ENCODE results near the gene NACC1. TPM values are rescaled to one million over a fixed set of nuclear protein-coding genes. Genes with fewer than 3 reads are reported as not detected.

The NACC1 gene
- total and polyA plus RNA-seq, 9 donors, result 12.9 to 23.4 (median 19.1) TPM

GRCh38 chr19:13104848-13105711 lies 13.0 kb upstream of the NACC1 start:
- H3K27me3 ChIP-seq (ENCODE audit: control insufficient read depth, insufficient read depth, low read length), result peaks cover 10% of the 10 kb centered on the region
- no peaks in the 10 kb centered on the region for H3K9me3 ChIP-seq (replicated peaks; ENCODE audit: control insufficient read depth, low read depth, low read length)
- peaks cover 31% of the 10 kb centered on the region for H3K4me1 ChIP-seq (ENCODE audit: control insufficient read depth, insufficient read depth, low read length)
- H3K27ac ChIP-seq (ENCODE audit: low read length), result peak overlapping the region; percentile 57
- no peak for DNase-seq
- no peak overlapping the region for H3K4me3 ChIP-seq (ENCODE audit: low read length)
- WGBS (ENCODE audit: insufficient coverage), result 74% methylated on average over 15 of the region's 29 CpGs
- H3K36me3 ChIP-seq (ENCODE audit: control insufficient read depth, insufficient read depth, low read length), result peaks cover 23% of the 10 kb centered on the region

- Histone ChIP-seq H3K4me1 (ENCODE audit: control insufficient read depth, insufficient read depth, low read length) (peaks cover 8% of the 10 kb centered on the region), H3K36me3 (ENCODE audit: control insufficient read depth, insufficient read depth, low read length) (peaks cover 43% of the 10 kb centered on the region), H3K9me3 (replicated peaks; ENCODE audit: control insufficient read depth, low read depth, low read length) (no peaks in the 10 kb centered on the region), H3K4me3 (ENCODE audit: low read length) (no peak overlapping the region), H3K27ac (ENCODE audit: low read length) (no peak overlapping the region), H3K27me3 (ENCODE audit: control insufficient read depth, insufficient read depth, low read length) (no peaks in the 10 kb centered on the region)
- 88% methylated on average over 25 of the region's 30 CpGs for WGBS (ENCODE audit: insufficient coverage)
- no peak for DNase-seq
Observed at GRCh38 chr19:13109361-13110098, 8.5 kb upstream of the NACC1 start.

GRCh38 chr19:13110099-13110610 lies 7.9 kb upstream of the NACC1 start:
- Histone ChIP-seq H3K9me3 (replicated peaks; ENCODE audit: control insufficient read depth, low read depth, low read length) (no peaks in the 10 kb centered on the region), H3K36me3 (ENCODE audit: control insufficient read depth, insufficient read depth, low read length) (peaks cover 42% of the 10 kb centered on the region), H3K4me1 (ENCODE audit: control insufficient read depth, insufficient read depth, low read length) (peaks cover 4% of the 10 kb centered on the region), H3K4me3 (ENCODE audit: low read length) (no peak overlapping the region), H3K27me3 (ENCODE audit: control insufficient read depth, insufficient read depth, low read length) (no peaks in the 10 kb centered on the region), H3K27ac (ENCODE audit: low read length) (no peak overlapping the region)
- 92% methylated on average over 8 of the region's 15 CpGs for WGBS (ENCODE audit: insufficient coverage)
- no peak for DNase-seq

GRCh38 chr19:13112555-13112954 lies 5.5 kb upstream of the NACC1 start:
- Histone ChIP-seq H3K27me3 (ENCODE audit: control insufficient read depth, insufficient read depth, low read length) (no peaks in the 10 kb centered on the region), H3K27ac (ENCODE audit: low read length) (no peak overlapping the region), H3K9me3 (replicated peaks; ENCODE audit: control insufficient read depth, low read depth, low read length) (no peaks in the 10 kb centered on the region), H3K36me3 (ENCODE audit: control insufficient read depth, insufficient read depth, low read length) (peaks cover 40% of the 10 kb centered on the region), H3K4me3 (ENCODE audit: low read length) (no peak overlapping the region), H3K4me1 (ENCODE audit: control insufficient read depth, insufficient read depth, low read length) (peaks cover 17% of the 10 kb centered on the region)
- 95% methylated on average over 8 of the region's 10 CpGs for WGBS (ENCODE audit: insufficient coverage)
- DNase-seq, result no peak

GRCh38 chr19:13115936-13116281 lies 2.2 kb upstream of the NACC1 start:
- Histone ChIP-seq H3K4me3 (ENCODE audit: low read length) (peak overlapping the region; percentile 88), H3K27ac (ENCODE audit: low read length) (peak overlapping the region; percentile 50), H3K27me3 (ENCODE audit: control insufficient read depth, insufficient read depth, low read length) (no peaks in the 10 kb centered on the region), H3K9me3 (replicated peaks; ENCODE audit: control insufficient read depth, low read depth, low read length) (no peaks in the 10 kb centered on the region), H3K36me3 (ENCODE audit: control insufficient read depth, insufficient read depth, low read length) (peaks cover 23% of the 10 kb centered on the region), H3K4me1 (ENCODE audit: control insufficient read depth, insufficient read depth, low read length) (peaks cover 33% of the 10 kb centered on the region)
- no peak for DNase-seq
- under 1% methylated on average over 17 of the region's 18 CpGs for WGBS (ENCODE audit: insufficient coverage)

GRCh38 chr19:13116282-13117175 lies 1.5 kb upstream of the NACC1 start, which contains the start of gene TRMT1:
TSS of gene TRMT1 (minus strand) at chr19:13116740. CDS start at chr19:13116399, 341 bp downstream.
- Histone ChIP-seq H3K9me3 (replicated peaks; ENCODE audit: control insufficient read depth, low read depth, low read length) (no peaks in the 10 kb centered on the region), H3K27me3 (ENCODE audit: control insufficient read depth, insufficient read depth, low read length) (no peaks in the 10 kb centered on the region)

GRCh38 chr19:13117176-13117771 lies 790 bp upstream of the NACC1 start:
- H3K4me1 ChIP-seq (ENCODE audit: control insufficient read depth, insufficient read depth, low read length), result peaks cover 33% of the 10 kb centered on the region

More at GRCh38 chr19:13116282-13117175, 1.5 kb upstream of the NACC1 start, which contains the start of gene TRMT1:
- 0% methylated on average over 43 of the region's 51 CpGs for WGBS (ENCODE audit: insufficient coverage)
- DNase-seq, result peak; percentile 97
- Histone ChIP-seq H3K27ac (ENCODE audit: low read length) (peak within 1 kb of the TSS; percentile 50), H3K4me3 (ENCODE audit: low read length) (peak within 1 kb of the TSS; percentile 88), H3K36me3 (ENCODE audit: control insufficient read depth, insufficient read depth, low read length) (peaks cover 23% of the 10 kb centered on the region), H3K4me1 (ENCODE audit: control insufficient read depth, insufficient read depth, low read length) (peaks cover 33% of the 10 kb centered on the region)

GRCh38 chr19:13118424-13119193 lies 545 bp downstream of the NACC1 start:
- Histone ChIP-seq H3K27me3 (ENCODE audit: control insufficient read depth, insufficient read depth, low read length) (no peaks in the 10 kb centered on the region), H3K36me3 (ENCODE audit: control insufficient read depth, insufficient read depth, low read length) (peaks cover 10% of the 10 kb centered on the region), H3K27ac (ENCODE audit: low read length) (no peak overlapping the region), H3K4me1 (ENCODE audit: control insufficient read depth, insufficient read depth, low read length) (peaks cover 33% of the 10 kb centered on the region), H3K4me3 (ENCODE audit: low read length) (peak overlapping the region; percentile 94), H3K9me3 (replicated peaks; ENCODE audit: control insufficient read depth, low read depth, low read length) (no peaks in the 10 kb centered on the region)
- WGBS (ENCODE audit: insufficient coverage), result under 1% methylated on average over 43 of the region's 57 CpGs
- DNase-seq, result peak; percentile 46

More at GRCh38 chr19:13117176-13117771, 790 bp upstream of the NACC1 start:
- 17% methylated on average over 14 of the region's 20 CpGs for WGBS (ENCODE audit: insufficient coverage)
- no peaks in the 10 kb centered on the region for H3K27me3 ChIP-seq (ENCODE audit: control insufficient read depth, insufficient read depth, low read length)
- H3K9me3 ChIP-seq (replicated peaks; ENCODE audit: control insufficient read depth, low read depth, low read length), result no peaks in the 10 kb centered on the region
- H3K4me3 ChIP-seq (ENCODE audit: low read length), result peak overlapping the region; percentile 88
- peak overlapping the region; percentile 25 for H3K27ac ChIP-seq (ENCODE audit: low read length)
- H3K36me3 ChIP-seq (ENCODE audit: control insufficient read depth, insufficient read depth, low read length), result peaks cover 21% of the 10 kb centered on the region
- no peak for DNase-seq

- DNase-seq, result no peak
- peak overlapping the region; percentile 94 for H3K4me3 ChIP-seq (ENCODE audit: low read length)
- H3K36me3 ChIP-seq (ENCODE audit: control insufficient read depth, insufficient read depth, low read length), result peaks cover 9% of the 10 kb centered on the region
- H3K27me3 ChIP-seq (ENCODE audit: control insufficient read depth, insufficient read depth, low read length), result no peaks in the 10 kb centered on the region
- peaks cover 33% of the 10 kb centered on the region for H3K4me1 ChIP-seq (ENCODE audit: control insufficient read depth, insufficient read depth, low read length)
- no peak overlapping the region for H3K27ac ChIP-seq (ENCODE audit: low read length)
- WGBS (ENCODE audit: insufficient coverage), result 74% methylated on average over 4 of the region's 8 CpGs
- H3K9me3 ChIP-seq (replicated peaks; ENCODE audit: control insufficient read depth, low read depth, low read length), result no peaks in the 10 kb centered on the region
Observed at GRCh38 chr19:13119627-13120026, 1.6 kb downstream of the NACC1 start.
